ENCODE measurements around the gene CCDC137. TPM values are rescaled to one million over a fixed set of nuclear protein-coding genes. Genes with fewer than 3 reads are reported as not detected.

Gene CCDC137
- total and polyA plus RNA-seq, 2 donors (not counting 3 experiments of a cell fraction or from before 2014, with no cell fraction given) = 12.9 to 32.2 TPM

GRCh38 chr17:81673561-81674258 lies 7.2 kb downstream of the CCDC137 start:
- H2AFZ ChIP-seq (ENCODE audit: low read depth, low read length) = no peak overlapping the region
- BruUV-seq (replicated peaks) = TSS peak; percentile 56
- FAIRE-seq = no peak
- H4K20me1 ChIP-seq (replicated peaks; ENCODE audit: control insufficient read depth, extremely low read depth, insufficient read depth, low read length) = no peaks in the 10 kb centered on the region
- no peaks in the 10 kb centered on the region for H3K9me3 ChIP-seq (replicated peaks; ENCODE audit: control insufficient read depth, insufficient read depth, low read length)
- H3K9ac ChIP-seq (replicated peaks; ENCODE audit: extremely low read depth, insufficient read depth, low read length) = no peak overlapping the region
- intact Hi-C loops (cut with micrococcal nuclease) (no loop called here), dilution Hi-C loops (cut with MboI; ENCODE audit: extremely low pct_ligation_motif_present, low sequenced_read_pairs) (no loop called here)
- H3K27me3 ChIP-seq (ENCODE audit: control insufficient read depth in 2 of 2, insufficient read depth in 2 of 2, low read length in 2 of 2) = no peaks in the 10 kb centered on the region
- H3K4me3 ChIP-seq (replicated peaks in 1 of 3; ENCODE audit: insufficient read depth in 1 of 3, low read depth in 1 of 3, low read length in 3 of 3) = no peak overlapping the region
- POLR2A ChIA-PET = no interaction called here
- H3K79me2 ChIP-seq (ENCODE audit: control insufficient read depth, insufficient read depth, low read length) = peaks cover 1% of the 10 kb centered on the region
- H3K4me1 ChIP-seq (ENCODE audit: control insufficient read depth, extremely low read depth, insufficient read depth, low read length) = no peaks in the 10 kb centered on the region
- CTCF ChIA-PET = no interaction called here
- H3K4me2 ChIP-seq (ENCODE audit: insufficient read depth, low read length) = no peak overlapping the region
- no peak for DNase-seq (ENCODE audit: low read depth, low spot score)
- TF ChIP-seq GATA2 (IDR thresholded peaks at IDR 0.05; ENCODE audit: insufficient read depth, insufficient read length, low read depth, low read length) (no peak), MYC (IDR thresholded peaks at IDR 0.05; ENCODE audit: low read depth, low read length) (no peak), JUN (IDR thresholded peaks at IDR 0.05; ENCODE audit: borderline replicate concordance, insufficient read depth, insufficient read length, low read depth) (no peak), MAX (IDR thresholded peaks at IDR 0.05; ENCODE audit: insufficient read depth, insufficient read length) (no peak), CTCF (IDR thresholded peaks at IDR 0.05; ENCODE audit: extremely low read depth in 1 of 2, insufficient read depth in 1 of 2, low read depth in 1 of 2, low read length in 2 of 2) (no peak)
- no peaks in the 10 kb centered on the region for H3K9me1 ChIP-seq (replicated peaks; ENCODE audit: control insufficient read depth, extremely low read depth, insufficient read depth, low read length)
- no peak overlapping the region for H3K27ac ChIP-seq (ENCODE audit: insufficient read depth, low read depth, low read length)
- peaks cover 4 to 37% of the 10 kb centered on the region in 2 experiments for H3K36me3 ChIP-seq (ENCODE audit: control insufficient read depth in 2 of 2, extremely low read depth in 1 of 2, insufficient read depth in 2 of 2, low read length in 2 of 2)
